HG03196 (cell line): ENCODE measurements around the gene TNFRSF12A.
"Not testable (repeated sequence)": the region's sequence is repeated elsewhere in the genome, so short reads cannot be mapped to it uniquely, and the experiment has no call there.

Experiments
- ATAC-seq: cut with Tn5 transposase; IDR thresholded peaks from one replicate; pipeline ENCODE4 v1.9.1; 2021; ENCODE audit not compliant: unreplicated experiment

TNFRSF12A gene

DNA sequence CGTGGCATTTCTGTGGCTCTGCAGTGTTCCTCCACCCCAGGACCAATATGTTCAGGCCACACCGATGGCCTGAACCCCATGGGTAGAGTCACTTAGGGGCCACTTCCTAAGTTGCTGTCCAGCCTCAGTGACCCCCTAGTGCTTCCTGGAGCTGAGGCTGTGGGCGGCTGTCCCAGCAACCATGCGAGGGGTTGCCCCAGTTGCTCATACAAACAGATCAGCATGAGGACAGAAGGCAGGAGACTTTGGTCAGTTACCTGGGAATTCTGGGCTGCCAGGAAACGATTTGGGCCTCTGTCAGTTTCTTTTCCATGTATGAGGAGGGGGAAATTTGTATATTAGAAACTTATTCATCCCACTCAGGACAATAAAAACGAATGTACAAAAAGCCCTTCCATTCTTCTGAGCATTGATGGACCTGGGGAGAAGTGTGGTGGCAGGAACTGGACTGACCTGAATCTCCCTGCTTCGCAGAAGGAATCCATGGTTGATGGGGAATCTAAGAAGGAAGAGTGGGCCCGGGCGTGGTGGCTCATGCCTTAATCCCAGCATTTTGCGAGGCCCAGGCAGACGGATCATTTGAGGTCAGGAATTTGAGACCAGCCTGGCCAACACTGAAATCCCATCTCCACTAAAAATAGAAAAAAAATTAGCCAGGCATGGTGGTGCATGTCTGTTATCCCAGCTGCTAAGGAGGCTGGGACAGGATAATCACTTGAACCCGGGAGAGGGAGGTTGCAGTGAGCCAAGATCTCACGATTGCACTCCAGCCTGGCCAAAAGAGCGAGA lies 40.4 kb downstream of the TNFRSF12A start:
- ATAC-seq = no peak

DNA sequence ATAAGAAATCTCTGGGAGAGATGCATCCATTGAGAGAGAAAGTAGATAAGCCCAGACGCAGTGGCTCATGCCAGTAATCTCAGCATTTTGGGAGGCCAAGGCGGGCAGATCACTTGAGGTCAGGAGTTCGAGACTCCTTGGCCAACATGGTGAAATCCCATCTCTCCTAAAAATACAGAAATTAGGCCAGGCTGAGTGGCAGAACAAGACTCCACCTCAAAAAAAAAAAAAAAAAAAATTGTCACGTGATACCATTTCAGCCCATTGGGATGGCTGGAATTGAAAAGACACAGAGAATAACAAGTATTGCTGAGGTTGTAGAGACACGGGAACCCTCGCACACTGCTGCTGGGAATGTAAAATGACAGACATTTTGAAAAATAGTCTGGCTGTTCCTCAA lies 42.4 kb downstream of the TNFRSF12A start:
- no peak for ATAC-seq

DNA sequence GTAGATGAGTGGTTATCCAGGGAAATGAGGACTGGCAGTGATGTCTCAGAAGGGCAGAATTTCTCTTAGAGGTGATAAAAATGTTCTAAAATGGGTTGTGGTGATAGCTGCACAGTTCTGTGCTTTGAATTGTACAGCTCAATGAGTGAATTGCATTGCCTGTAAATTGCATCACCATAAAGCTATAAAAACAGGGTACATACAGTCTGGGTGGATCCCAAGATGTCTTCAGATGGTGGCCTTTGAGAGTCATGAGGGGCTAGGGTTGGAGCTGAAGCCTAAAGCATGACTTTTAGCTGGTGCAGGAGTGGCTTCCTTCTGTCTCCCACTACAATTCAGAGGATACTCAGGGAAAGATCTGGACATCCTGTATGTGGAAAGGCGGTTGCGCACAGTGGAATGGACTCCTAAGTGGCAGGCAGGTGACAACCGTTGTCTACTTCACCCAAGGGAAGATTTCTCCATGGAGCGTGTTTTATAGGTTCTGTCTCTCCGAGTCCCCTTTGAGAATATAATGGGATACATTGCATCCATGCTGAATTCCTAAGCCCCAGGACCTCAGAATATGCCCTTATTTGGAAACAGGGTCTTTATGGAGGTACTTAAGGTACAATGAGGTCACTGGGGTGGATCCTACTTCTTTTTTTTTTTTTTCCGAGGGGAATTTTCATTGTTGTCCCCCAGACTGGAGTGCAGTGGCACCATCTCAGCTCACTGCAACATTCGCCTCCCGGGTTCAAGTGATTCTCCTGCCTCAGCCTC lies 43.6 kb downstream of the TNFRSF12A start:
- ATAC-seq = no peak

DNA sequence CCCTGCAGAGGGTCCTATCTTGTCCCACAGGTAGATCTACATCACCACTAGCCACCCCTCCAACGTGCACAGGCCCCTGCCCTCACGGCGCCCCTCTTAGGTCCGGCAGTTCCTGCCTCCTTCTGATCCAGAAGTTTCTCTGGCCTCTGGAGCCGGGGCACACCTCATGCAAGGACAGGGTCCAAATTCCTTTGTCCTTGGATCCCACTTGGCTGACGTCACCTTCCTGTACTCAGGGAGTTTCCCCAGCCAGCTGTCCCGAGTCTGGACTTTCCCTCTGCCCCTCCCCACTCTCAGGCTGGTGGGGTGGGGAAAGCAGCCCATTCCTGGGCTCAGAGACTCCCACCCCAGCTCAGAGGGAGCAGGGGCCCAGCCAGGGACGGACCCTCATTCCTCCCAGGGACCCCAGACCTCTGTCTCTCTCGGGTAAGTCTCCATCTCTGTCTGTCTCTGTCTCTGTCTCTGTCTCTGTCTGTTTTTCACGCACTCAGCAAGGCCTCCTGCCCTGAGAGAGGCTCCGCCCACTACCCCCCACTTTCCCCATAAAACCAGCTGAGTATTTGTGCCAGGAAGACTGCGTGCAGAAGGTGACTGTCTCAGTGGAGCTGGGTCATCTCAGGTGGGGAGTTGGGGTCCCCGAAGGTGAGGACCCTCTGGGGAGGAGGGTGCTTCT lies 45.0 kb downstream of the TNFRSF12A start, which contains the start of gene IL32:
Gene IL32 (plus strand): TSS at position 572 of the 673 bp plus-strand sequence. CDS start 172 bp downstream, outside the sequence.
- ATAC-seq = no peak

DNA sequence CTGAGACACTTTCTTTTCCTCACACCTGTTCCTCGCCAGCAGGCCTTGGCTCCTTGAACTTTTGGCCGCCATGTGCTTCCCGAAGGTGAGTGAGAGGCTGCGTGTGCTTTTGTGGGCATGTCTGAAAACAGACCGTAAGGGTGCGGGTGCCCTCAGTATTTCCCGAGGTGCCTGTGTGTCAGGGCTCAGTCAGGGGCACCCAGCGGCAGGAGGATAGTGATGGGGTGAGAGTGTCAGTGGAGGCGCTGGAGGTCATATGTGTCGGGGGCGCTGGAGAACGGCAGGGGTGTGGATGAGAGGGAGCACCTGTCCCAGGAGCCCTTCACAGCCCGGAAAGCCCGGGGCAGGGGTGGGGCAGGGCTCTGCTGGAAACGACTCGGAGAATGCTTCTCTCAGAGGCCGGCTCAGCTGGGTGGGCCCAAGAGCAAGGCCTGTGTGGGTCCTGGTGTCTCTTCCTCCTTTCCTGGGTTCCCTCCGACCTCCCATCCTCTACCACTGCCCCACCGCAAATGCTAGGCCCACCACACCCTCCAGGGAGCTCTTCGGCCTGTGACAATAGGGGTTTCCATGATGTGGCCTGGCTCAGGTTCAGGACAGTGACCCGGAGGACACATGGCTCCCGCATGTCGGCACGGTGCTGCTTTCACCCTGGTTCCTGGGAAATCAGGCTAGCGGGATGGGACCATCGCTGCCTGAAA lies 45.7 kb downstream of the TNFRSF12A start:
- ATAC-seq = no peak

DNA sequence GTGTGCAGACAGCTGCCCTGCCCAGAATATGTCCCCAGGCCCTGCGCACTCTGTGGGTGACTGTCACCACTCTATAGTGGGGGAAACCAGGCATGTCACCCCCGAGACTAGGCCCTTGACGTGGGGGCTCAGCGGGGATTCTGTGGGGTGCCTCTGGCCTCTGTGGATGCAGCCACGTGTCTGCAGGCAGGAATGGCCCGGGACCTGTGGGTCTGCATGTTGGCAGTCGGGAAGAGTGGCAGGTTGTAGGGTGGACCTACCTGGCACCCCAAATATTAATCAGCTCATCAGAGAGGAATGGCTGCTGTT lies 46.2 kb downstream of the TNFRSF12A start:
- no peak for ATAC-seq

DNA sequence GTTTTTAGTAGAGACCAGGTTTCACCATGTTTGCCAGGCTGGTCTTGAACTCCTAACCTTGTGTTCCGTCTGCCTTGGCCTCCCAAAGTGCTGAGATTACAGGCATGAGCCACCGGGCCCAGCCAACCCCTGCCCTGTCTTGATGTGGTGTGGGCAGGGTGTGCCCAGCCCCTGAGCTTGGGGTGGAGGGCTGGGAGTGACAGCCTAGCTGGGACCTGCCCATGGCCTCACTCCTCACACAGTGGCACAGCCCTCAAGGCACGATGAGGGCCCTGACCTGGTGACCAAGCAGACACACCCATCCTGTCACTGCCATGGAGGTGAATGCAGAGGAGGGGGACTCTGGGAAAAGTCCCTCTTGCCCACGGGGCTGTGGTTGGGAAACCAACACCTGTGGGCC lies 48.3 kb downstream of the TNFRSF12A start:
- no peak for ATAC-seq

DNA sequence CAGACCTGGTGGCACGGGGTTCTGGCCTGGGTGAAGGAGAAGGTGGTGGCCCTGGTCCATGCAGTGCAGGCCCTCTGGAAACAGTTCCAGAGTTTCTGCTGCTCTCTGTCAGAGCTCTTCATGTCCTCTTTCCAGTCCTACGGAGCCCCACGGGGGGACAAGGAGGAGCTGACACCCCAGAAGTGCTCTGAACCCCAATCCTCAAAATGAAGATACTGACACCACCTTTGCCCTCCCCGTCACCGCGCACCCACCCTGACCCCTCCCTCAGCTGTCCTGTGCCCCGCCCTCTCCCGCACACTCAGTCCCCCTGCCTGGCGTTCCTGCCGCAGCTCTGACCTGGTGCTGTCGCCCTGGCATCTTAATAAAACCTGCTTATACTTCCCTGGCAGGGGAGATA lies 49.0 kb downstream of the TNFRSF12A start:
- ATAC-seq = not testable (repeated sequence)

DNA sequence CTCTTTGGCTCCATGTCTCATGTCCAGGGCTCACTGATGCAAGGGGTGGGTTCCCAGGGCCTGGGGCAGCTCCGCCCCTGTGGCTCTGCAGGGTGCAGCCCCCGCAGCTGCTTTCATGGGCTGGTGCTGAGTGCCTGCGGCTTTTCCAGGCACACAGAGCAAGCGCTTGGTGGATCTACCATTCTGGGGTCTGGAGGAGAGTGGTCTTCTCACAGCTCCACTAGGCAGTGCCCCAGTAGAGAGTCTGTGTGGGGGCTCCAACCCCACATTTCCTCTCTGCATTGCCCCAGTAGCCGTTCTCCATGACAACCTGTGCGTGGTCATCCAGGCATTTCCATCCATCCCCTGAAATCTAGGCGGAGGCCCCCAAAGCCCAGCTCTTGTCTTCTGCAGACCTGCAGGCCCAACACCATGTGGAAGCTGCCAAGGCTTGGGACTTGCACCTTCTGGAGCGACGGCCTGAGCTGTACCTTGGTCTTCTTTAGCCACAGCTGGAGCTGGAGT lies 50.5 kb downstream of the TNFRSF12A start:
- ATAC-seq = no peak

DNA sequence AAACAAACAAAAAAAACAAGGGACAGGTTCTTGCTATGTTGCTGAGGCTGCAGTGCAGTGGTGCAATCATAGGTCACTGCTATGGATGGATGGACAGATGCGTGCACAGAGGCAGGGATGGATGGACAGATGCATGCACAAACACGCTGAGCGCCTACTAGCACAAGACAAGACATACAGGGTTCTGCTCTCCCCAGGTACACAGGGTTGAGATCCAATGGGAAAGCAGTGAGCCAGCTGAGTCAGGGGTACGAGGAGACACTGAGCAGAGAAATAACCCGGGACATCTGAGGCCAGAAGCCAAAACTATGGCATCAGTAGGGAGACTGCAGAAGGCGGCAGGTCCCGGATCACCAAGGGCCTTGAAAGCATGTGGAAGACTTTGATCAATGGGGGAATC lies 51.5 kb downstream of the TNFRSF12A start:
- no peak for ATAC-seq
